Frontal cortex (tissue), 4 donors: ENCODE data around the gene LRRC4C. TPM values are rescaled to one million over a fixed set of nuclear protein-coding genes. Genes with fewer than 3 reads are reported as not detected.
A peak's percentile ranks its signal among the peaks of the same experiment; 100 is the strongest.

Source experiments
- DNase-seq, 2 donors: peaks; one replicate each; pipeline ENCODE4 v3.0.0; 2012; ENCODE audit warnings: low spot score in 2 of 2
- FAIRE-seq: peaks from 2 replicates; lab custom pipeline; 2012; peaks lifted over from hg19 to GRCh38; lab: Jason Lieb, UNC
- total RNA-seq: library from RNA; depleted of rRNA; stranded (reverse); fragments of >200 nt; gene quantifications from one replicate; pipeline ENCODE4 v1.2.3, GENCODE V29; 2014
- donor health status: control.
- donor health status: control.
- donor health status: control.

LRRC4C gene
- 90.5 TPM for total RNA-seq

GRCh38 chr11:41459465-41460401 lies at the start of gene LRRC4C:
Gene LRRC4C, minus strand, starts transcription at chr11:41459652.
- no peak for FAIRE-seq
- DNase-seq = no peak

- FAIRE-seq (no peak), DNase-seq (no peak)
Observed at GRCh38 chr11:41508121-41508520, 48.7 kb upstream of the LRRC4C start.

GRCh38 chr11:41499429-41499828 lies 40.0 kb upstream of the LRRC4C start:
- DNase-seq = no peak
- FAIRE-seq = no peak

GRCh38 chr11:41498726-41499125 lies 39.3 kb upstream of the LRRC4C start:
- FAIRE-seq (no peak), DNase-seq (no peak)

- DNase-seq = no peak
Observed at GRCh38 chr11:41497974-41498373, 38.5 kb upstream of the LRRC4C start.

GRCh38 chr11:41494716-41495115 lies 35.3 kb upstream of the LRRC4C start:
- no peak for DNase-seq
- no peak for FAIRE-seq

More at GRCh38 chr11:41497974-41498373, 38.5 kb upstream of the LRRC4C start:
- no peak for FAIRE-seq

GRCh38 chr11:41486424-41486823 lies 27.0 kb upstream of the LRRC4C start:
- FAIRE-seq = no peak
- DNase-seq = no peak

GRCh38 chr11:41483956-41484355 lies 24.5 kb upstream of the LRRC4C start:
- no peak for FAIRE-seq
- DNase-seq = no peak

GRCh38 chr11:41479179-41479578 lies 19.7 kb upstream of the LRRC4C start:
- no peak for DNase-seq
- no peak for FAIRE-seq

- FAIRE-seq (peak; percentile 78), DNase-seq (no peak)
Observed at GRCh38 chr11:41461057-41461681, 1.7 kb upstream of the LRRC4C start.

GRCh38 chr11:41458641-41459040 lies 811 bp downstream of the LRRC4C start:
- DNase-seq (no peak), FAIRE-seq (no peak)

- FAIRE-seq (no peak), DNase-seq (no peak)
Observed at GRCh38 chr11:41458154-41458553, 1.3 kb downstream of the LRRC4C start.

GRCh38 chr11:41457216-41458014 lies 2.0 kb downstream of the LRRC4C start:
- FAIRE-seq = no peak
- DNase-seq = no peak

GRCh38 chr11:41456269-41456668 lies 3.2 kb downstream of the LRRC4C start:
- FAIRE-seq (no peak), DNase-seq (no peak)

GRCh38 chr11:41451011-41451410 lies 8.4 kb downstream of the LRRC4C start:
- DNase-seq (no peak), FAIRE-seq (no peak)

GRCh38 chr11:41449483-41450050 lies 9.9 kb downstream of the LRRC4C start:
- DNase-seq (no peak), FAIRE-seq (no peak)

GRCh38 chr11:41446566-41446965 lies 12.9 kb downstream of the LRRC4C start:
- FAIRE-seq (no peak), DNase-seq (no peak)

- no peak for DNase-seq
- no peak for FAIRE-seq
Observed at GRCh38 chr11:41446107-41446506, 13.3 kb downstream of the LRRC4C start.

GRCh38 chr11:41437006-41437490 lies 22.4 kb downstream of the LRRC4C start:
- FAIRE-seq = no peak
- DNase-seq = no peak

- FAIRE-seq = no peak
- DNase-seq = no peak
Observed at GRCh38 chr11:41435531-41435930, 23.9 kb downstream of the LRRC4C start.
